NCI-H1105 treated with DMSO at 0.1 percent for 48 hours (cell line): Measurements from ENCODE around the gene RPS19.

Source experiments
- DNase-seq: peaks from one replicate; lab custom pipeline; 2025; lab: John Stamatoyannopoulos, UW

The RPS19 gene

GRCh38 chr19:41879080-41879479 lies 19.0 kb downstream of the RPS19 start:
- DNase-seq: no peak

GRCh38 chr19:41879670-41880328 lies 19.7 kb downstream of the RPS19 start:
- no peak for DNase-seq

GRCh38 chr19:41880329-41880708 lies 20.3 kb downstream of the RPS19 start:
- DNase-seq: no peak

- DNase-seq: no peak
Measured at GRCh38 chr19:41882568-41883462, 22.8 kb downstream of the RPS19 start, which contains the start of gene ARHGEF1. Gene ARHGEF1, plus strand, starts transcription at chr19:41883184. Its CDS starts 4,899 bp downstream, at chr19:41888083.

- no peak for DNase-seq
Measured at GRCh38 chr19:41883463-41883820, 23.4 kb downstream of the RPS19 start.

GRCh38 chr19:41883821-41884733 lies 24.0 kb downstream of the RPS19 start:
- DNase-seq: peak; percentile 97

GRCh38 chr19:41886761-41887710 lies 27.0 kb downstream of the RPS19 start:
- DNase-seq: no peak

- DNase-seq: no peak
Measured at GRCh38 chr19:41887711-41888382, 27.8 kb downstream of the RPS19 start.

GRCh38 chr19:41888926-41889325 lies 28.9 kb downstream of the RPS19 start:
- DNase-seq: no peak

- no peak for DNase-seq
Measured at GRCh38 chr19:41889896-41890295, 29.8 kb downstream of the RPS19 start.

- DNase-seq: no peak
Measured at GRCh38 chr19:41890936-41891335, 30.9 kb downstream of the RPS19 start.

GRCh38 chr19:41892173-41892902 lies 32.3 kb downstream of the RPS19 start:
- DNase-seq: no peak

- no peak for DNase-seq
Measured at GRCh38 chr19:41893899-41894298, 33.8 kb downstream of the RPS19 start.

GRCh38 chr19:41894350-41894749 lies 34.3 kb downstream of the RPS19 start:
- no peak for DNase-seq

- DNase-seq: no peak
Measured at GRCh38 chr19:41895745-41896580, 35.9 kb downstream of the RPS19 start.

- no peak for DNase-seq
Measured at GRCh38 chr19:41896581-41896942, 36.5 kb downstream of the RPS19 start.

GRCh38 chr19:41897181-41897580 lies 37.1 kb downstream of the RPS19 start:
- no peak for DNase-seq

- no peak for DNase-seq
Measured at GRCh38 chr19:41897820-41898219, 37.8 kb downstream of the RPS19 start.

- no peak for DNase-seq
Measured at GRCh38 chr19:41898235-41898634, 38.2 kb downstream of the RPS19 start.
